Endothelial cell of umbilical vein (primary cell): ENCODE results near the gene UGGT2. TPM values are rescaled to one million over a fixed set of nuclear protein-coding genes. Genes with fewer than 3 reads are reported as not detected.

Source experiments
- BruUV-seq: library from RNA; stranded (reverse); fragments of 400-500 nt; replicated peaks from 2 replicates; lab custom pipeline; 2021; lab: Mats Ljungman, UMichigan
- CTCF ChIA-PET: fragments of 300-600, 350-600 bp; sonication (Branson Sonifier 250); formaldehyde crosslinking; loops from one replicate; lab custom pipeline; 2021; ENCODE audit warnings: antibody characterized with exemption, inconsistent platforms; lab: Charles Lee
- POLR2A ChIA-PET: fragments of 300-600, 350-600 bp; sonication (Branson Sonifier 250); formaldehyde crosslinking; loops from one replicate; lab custom pipeline; 2021; ENCODE audit warnings: antibody characterized with exemption, inconsistent platforms; lab: Charles Lee
- DNase-seq: peaks from one replicate; pipeline ENCODE4 v3.0.0-alpha.2; 2011; ENCODE audit warnings: low read depth, low spot score
- FAIRE-seq: peaks from 2 replicates; lab custom pipeline; 2011; peaks lifted over from hg19 to GRCh38; lab: Jason Lieb, UNC
- H2AFZ ChIP-seq: 2 replicates; pipeline ENCODE4 v1.6.0; 2012; ENCODE audit warnings: low read depth, low read length, control low read depth, inconsistent platforms
- H3K27ac ChIP-seq: 2 replicates; pipeline ENCODE4 v1.5.1; 2011; ENCODE audit warnings: low read depth, mild to moderate bottlenecking, control low read depth, low read length, moderate library complexity; ENCODE audit not compliant: insufficient read depth
- H3K27me3 ChIP-seq, 2 experiments: 2 replicates each; pipeline versions ENCODE4 v1.6.0 to v1.6.1; 2011; ENCODE audit warnings: low read length in 2 of 2, mixed read lengths in 1 of 2; ENCODE audit not compliant: control insufficient read depth in 2 of 2, insufficient read depth in 2 of 2
- H3K36me3 ChIP-seq, 2 experiments: 2 replicates in 1 of 2; 3 replicates in 1 of 2; pipeline ENCODE4 v1.5.1; 2011; ENCODE audit warnings: low read length in 2 of 2, mild to moderate bottlenecking in 1 of 2, moderate library complexity in 1 of 2; ENCODE audit not compliant: control insufficient read depth in 2 of 2, insufficient read depth in 2 of 2; ENCODE audit errors: extremely low read depth in 1 of 2
- H3K4me1 ChIP-seq: 3 replicates; pipeline ENCODE4 v1.5.1; 2011; ENCODE audit warnings: mild to moderate bottlenecking, low read length; ENCODE audit not compliant: control insufficient read depth, insufficient read depth; ENCODE audit errors: extremely low read depth
- H3K4me2 ChIP-seq: 2 replicates; pipeline ENCODE4 v1.6.1; 2011; ENCODE audit warnings: low read length, control low read depth, mixed read lengths; ENCODE audit not compliant: insufficient read depth
- H3K4me3 ChIP-seq, 3 experiments: fragments of 200-600 bp in 1 of 3; sonication (generic), shearing (Covaris generic) in 1 of 3; replicated peaks in 1 of 3; 2 replicates each; pipeline ENCODE4 v1.5.1; 2011 to 2016; ENCODE audit warnings: control low read depth in 3 of 3, low read length in 3 of 3, mild to moderate bottlenecking in 2 of 3, inconsistent platforms in 1 of 3, low read depth in 1 of 3, moderate library complexity in 1 of 3; ENCODE audit not compliant: insufficient read depth in 1 of 3
- H3K79me2 ChIP-seq: 2 replicates; pipeline ENCODE4 v1.6.0; 2012; ENCODE audit warnings: low read length, inconsistent platforms; ENCODE audit not compliant: control insufficient read depth, insufficient read depth
- H3K9ac ChIP-seq: replicated peaks from 2 replicates; pipeline ENCODE3; 2011; ENCODE audit warnings: low read length, control low read depth; ENCODE audit not compliant: insufficient read depth; ENCODE audit errors: extremely low read depth
- H3K9me1 ChIP-seq: replicated peaks from 3 replicates; pipeline ENCODE4 v1.6.0; 2011; ENCODE audit warnings: mild to moderate bottlenecking, low read length; ENCODE audit not compliant: control insufficient read depth, insufficient read depth; ENCODE audit errors: extremely low read depth
- H3K9me3 ChIP-seq: replicated peaks from 2 replicates; pipeline ENCODE4 v1.5.1; 2012; ENCODE audit warnings: low read length, inconsistent platforms; ENCODE audit not compliant: control insufficient read depth, insufficient read depth
- H4K20me1 ChIP-seq: replicated peaks from 2 replicates; pipeline ENCODE3; 2011; ENCODE audit warnings: mild to moderate bottlenecking, low read length; ENCODE audit not compliant: control insufficient read depth, insufficient read depth; ENCODE audit errors: extremely low read depth
- CTCF ChIP-seq, 2 donors: IDR thresholded peaks; 1 replicate in 1 of 2; 2 replicates in 1 of 2; pipeline ENCODE4 v1.5.1; 2011; ENCODE audit warnings: low read length in 2 of 2, mild to moderate bottlenecking in 2 of 2, moderate library complexity in 2 of 2, control low read depth in 1 of 2, inconsistent platforms in 1 of 2, low read depth in 1 of 2; ENCODE audit not compliant: insufficient read depth in 1 of 2; ENCODE audit errors: extremely low read depth in 1 of 2
- EZH2 ChIP-seq: IDR thresholded peaks from 2 replicates; pipeline ENCODE4 v1.6.1; 2012; ENCODE audit warnings: borderline replicate concordance, low read depth, mild to moderate bottlenecking, moderate library complexity, low read length, inconsistent platforms; ENCODE audit not compliant: severe bottlenecking
- FOS ChIP-seq: IDR thresholded peaks from 2 replicates; pipeline ENCODE4 v1.6.1; 2011; ENCODE audit warnings: mild to moderate bottlenecking, low read length, moderate library complexity, borderline replicate concordance; ENCODE audit not compliant: insufficient read depth
- GATA2 ChIP-seq: IDR thresholded peaks from 2 replicates; pipeline ENCODE4 v1.7.0; 2011; ENCODE audit warnings: low read depth, mild to moderate bottlenecking, moderate library complexity, mixed read lengths, low read length; ENCODE audit not compliant: insufficient read length, insufficient read depth
- JUN ChIP-seq: IDR thresholded peaks from 2 replicates; pipeline ENCODE4 v1.6.1; 2011; ENCODE audit warnings: borderline replicate concordance, low read depth; ENCODE audit not compliant: insufficient read length, insufficient read depth
- MAX ChIP-seq: IDR thresholded peaks from 2 replicates; pipeline ENCODE4 v1.6.1; 2011; ENCODE audit not compliant: insufficient read depth, insufficient read length
- MYC ChIP-seq: IDR thresholded peaks from one replicate; pipeline ENCODE4 v1.6.1; 2011; ENCODE audit warnings: mild to moderate bottlenecking, low read depth, low read length
- POLR2A ChIP-seq: IDR thresholded peaks from 2 replicates; pipeline ENCODE4 v1.6.1; 2012; ENCODE audit warnings: low read depth, mild to moderate bottlenecking, control low read depth, low read length
- POLR2AphosphoS5 ChIP-seq: IDR thresholded peaks from 2 replicates; pipeline ENCODE4 v1.6.1; 2012; ENCODE audit warnings: low read depth, mild to moderate bottlenecking, control low read depth, low read length, moderate library complexity; ENCODE audit not compliant: insufficient read depth
- dilution Hi-C: fragments of 300-500 bp; cut with MboI; formaldehyde crosslinking; loops from one replicate; pipeline ENCODE4 v1.15.0; 2019; ENCODE audit warnings: low sequenced_read_pairs; ENCODE audit not compliant: extremely low pct_ligation_motif_present
- intact Hi-C: fragments of 100-400 bp; cut with micrococcal nuclease; formaldehyde crosslinking; loops from one replicate; pipeline ENCODE4 v1.10.0; 2022
- polyA plus RNA-seq, 4 experiments: library from polyadenylated mRNA; depleted of rRNA in 3 of 4; stranded (reverse) in 3 of 4; unstranded in 1 of 4; fragments of >200 nt; gene quantifications; 2 replicates each; pipeline versions ENCODE4 v1.2.1 to v1.2.3, GENCODE V29; 2011 to 2012; ENCODE audit warnings: missing spikeins in 1 of 4
- total RNA-seq: library from RNA; stranded (reverse); gene quantifications from 2 replicates; pipeline ENCODE4 v1.2.3, GENCODE V29; 2021

The UGGT2 gene
- total and polyA plus RNA-seq, 2 donors (not counting 3 experiments of a cell fraction or from before 2014, with no cell fraction given) = 4.6 to 25.1 TPM

GRCh38 chr13:95787356-95788099 lies 265.7 kb downstream of the UGGT2 start:
- H3K27ac ChIP-seq = no peak overlapping the region

GRCh38 chr13:95784900-95785290 lies 268.3 kb downstream of the UGGT2 start:
- FAIRE-seq (no peak), DNase-seq (no peak)
- no peaks in the 10 kb centered on the region for H3K9me3 ChIP-seq
- no peak for TF ChIP-seq JUN
- no peak for TF ChIP-seq MYC
- TF ChIP-seq FOS = no peak
- no peak for TF ChIP-seq CTCF (IDR thresholded peaks at IDR 0.05; ENCODE audit: extremely low read depth in 1 of 2, insufficient read depth in 1 of 2, low read depth in 1 of 2, low read length in 2 of 2)
- no peak for TF ChIP-seq MAX
- no peak for TF ChIP-seq POLR2AphosphoS5
- no peak for TF ChIP-seq POLR2A
- no peak for TF ChIP-seq GATA2
- no peak for TF ChIP-seq EZH2
- peaks cover 2 to 5% of the 10 kb centered on the region in 2 experiments for H3K36me3 ChIP-seq
- no peaks in the 10 kb centered on the region for H3K9me1 ChIP-seq
- no peak overlapping the region for H3K9ac ChIP-seq
- no peaks in the 10 kb centered on the region for H4K20me1 ChIP-seq
- no TSS peak for BruUV-seq
- peak overlapping the region; percentile 69 for H3K27ac ChIP-seq
- H3K4me1 ChIP-seq = peaks cover 17% of the 10 kb centered on the region
- no peak overlapping the region for H3K4me3 ChIP-seq
- intact Hi-C loops = loop anchor here (2.0 kb wide), 1 partner anchor 108 kb away; the partner anchor contains the start of gene DNAJC3
- CTCF ChIA-PET = interaction anchor here (1.0 to 1.6 kb wide), 3 partner anchors 49 to 161 kb away, joined by 5 to 6 read pairs (median 6); no protein-coding TSS in a partner anchor
- H3K4me2 ChIP-seq = peak overlapping the region; percentile 39
- no peak overlapping the region for H2AFZ ChIP-seq
- POLR2A ChIA-PET = no interaction called here
- dilution Hi-C loops = no loop called here
- H3K27me3 ChIP-seq = no peaks in the 10 kb centered on the region
- H3K79me2 ChIP-seq = no peaks in the 10 kb centered on the region

More at GRCh38 chr13:95787356-95788099, 265.7 kb downstream of the UGGT2 start:
- H2AFZ ChIP-seq = no peak overlapping the region
- no peak overlapping the region for H3K4me3 ChIP-seq
- H3K4me2 ChIP-seq = no peak overlapping the region
- no peaks in the 10 kb centered on the region for H3K79me2 ChIP-seq
- H3K9me1 ChIP-seq = no peaks in the 10 kb centered on the region
- dilution Hi-C loops = no loop called here
- no peaks in the 10 kb centered on the region for H4K20me1 ChIP-seq
- ChIA-PET CTCF (no interaction called here), POLR2A (no interaction called here)
- H3K36me3 ChIP-seq = peaks cover 5 to 10% of the 10 kb centered on the region in 2 experiments
- TF ChIP-seq POLR2AphosphoS5 (no peak), MAX (no peak), JUN (no peak), EZH2 (no peak), POLR2A (no peak), GATA2 (no peak), MYC (no peak)
- no peaks in the 10 kb centered on the region for H3K9me3 ChIP-seq
- no peak for DNase-seq
- H3K27me3 ChIP-seq = no peaks in the 10 kb centered on the region
- intact Hi-C loops = no loop called here
- no TSS peak for BruUV-seq
- peaks cover 17% of the 10 kb centered on the region for H3K4me1 ChIP-seq
- H3K9ac ChIP-seq = no peak overlapping the region
- no peak for FAIRE-seq
